ENCODE results near the gene RBM34. TPM values are rescaled to one million over a fixed set of nuclear protein-coding genes. Genes with fewer than 3 reads are reported as not detected.
A peak's percentile ranks its signal among the peaks of the same experiment; 100 is the strongest.
"Not testable (repeated sequence)": the region's sequence is repeated elsewhere in the genome, so short reads cannot be mapped to it uniquely, and the experiment has no call there.

The RBM34 gene
- total RNA-seq, 1 experiment from 2014 or later, result 49.8 TPM

- in situ Hi-C loops (cut with HindIII; ENCODE audit: low sequenced_read_pairs), result no loop called here
- no peak for DNase-seq (ENCODE audit: low spot score)
Measured at GRCh38 chr1:235124665-235125064, 36.4 kb downstream of the RBM34 start.

GRCh38 chr1:235124111-235124510 lies 36.9 kb downstream of the RBM34 start:
- in situ Hi-C loops (cut with HindIII; ENCODE audit: low sequenced_read_pairs), result no loop called here
- DNase-seq (ENCODE audit: low spot score), result no peak

DNA sequence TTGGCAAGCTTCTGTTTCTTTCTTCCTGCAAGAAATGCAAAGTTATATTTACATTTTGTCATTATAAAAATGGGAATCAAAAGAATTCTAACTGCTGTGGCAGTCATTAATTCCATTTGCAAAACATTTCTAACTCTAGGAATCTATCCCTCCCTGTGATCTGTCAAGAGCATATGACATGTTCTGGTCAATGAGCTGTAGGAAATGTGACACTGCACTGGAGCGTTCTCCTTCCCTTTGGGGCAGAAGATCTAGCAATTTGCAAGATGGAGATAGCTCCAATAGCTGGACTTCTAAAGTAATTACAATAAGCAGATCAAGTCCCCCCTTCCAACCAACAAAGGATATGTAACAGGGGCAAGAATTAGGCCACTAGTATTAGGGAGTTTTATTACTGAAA lies 38.7 kb downstream of the RBM34 start:
- DNase-seq (ENCODE audit: low spot score), result no peak
- in situ Hi-C loops (cut with HindIII; ENCODE audit: low sequenced_read_pairs), result no loop called here

DNA sequence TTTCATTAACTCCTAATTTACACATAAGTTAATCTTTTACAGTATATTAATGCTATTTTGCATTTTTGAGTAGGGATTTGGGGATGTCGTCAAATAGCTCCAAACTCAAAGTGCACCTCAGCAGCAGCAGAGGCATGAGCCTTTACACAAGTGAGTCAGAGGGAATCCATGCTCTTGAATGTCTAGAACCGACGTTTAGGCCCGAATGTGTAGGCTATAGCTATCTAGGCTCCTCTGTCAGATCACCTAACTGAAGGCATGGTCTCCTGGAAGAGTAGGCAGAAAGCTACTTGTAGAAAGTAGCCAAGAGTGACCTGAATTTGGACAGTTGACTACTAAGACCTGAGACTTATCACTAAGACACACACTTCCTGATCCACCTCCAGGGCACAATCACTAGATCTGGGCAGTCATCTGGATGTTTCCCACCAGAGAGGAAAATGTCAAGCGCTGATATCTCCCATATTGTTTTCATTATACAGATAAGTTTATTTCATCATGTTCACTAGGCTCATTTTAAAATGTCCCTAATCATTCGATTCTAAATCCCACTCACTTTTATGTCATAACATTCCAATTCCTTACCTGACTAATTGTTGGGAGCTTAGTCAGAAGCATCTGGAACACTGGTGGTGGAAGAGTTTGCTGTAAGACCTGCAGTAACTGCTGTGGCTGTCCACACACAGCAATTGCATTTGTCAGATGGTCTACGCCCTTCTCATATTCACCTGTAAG lies 47.7 kb downstream of the RBM34 start:
- in situ Hi-C loops (cut with HindIII; ENCODE audit: low sequenced_read_pairs), result no loop called here

GRCh38 chr1:235112297-235113182 lies 48.5 kb downstream of the RBM34 start:
- in situ Hi-C loops (cut with HindIII; ENCODE audit: low sequenced_read_pairs), result no loop called here
- DNase-seq (ENCODE audit: low spot score), result no peak

More for the DNA sequence above, 47.7 kb downstream of the RBM34 start:
- no peak for DNase-seq (ENCODE audit: low spot score)

DNA sequence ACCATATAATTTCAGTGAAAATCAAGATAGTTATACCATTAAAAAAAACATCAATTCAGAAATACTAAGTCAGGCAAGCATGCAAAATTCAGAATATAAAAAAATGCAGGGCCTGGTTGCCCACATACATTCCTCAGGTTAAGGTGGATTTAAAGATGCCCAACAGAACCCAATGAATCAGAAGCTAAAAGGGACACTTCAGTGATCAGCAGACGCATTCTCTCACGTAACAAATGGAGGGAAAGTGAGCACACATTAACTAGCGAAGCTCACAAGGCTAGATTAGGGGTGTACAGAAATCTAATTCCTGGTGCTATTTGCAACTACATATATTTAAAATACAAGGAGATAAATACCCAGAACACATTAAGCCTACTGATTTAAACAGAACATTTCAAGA lies 49.9 kb downstream of the RBM34 start:
- in situ Hi-C loops (cut with HindIII; ENCODE audit: low sequenced_read_pairs), result no loop called here
- DNase-seq (ENCODE audit: low spot score), result no peak

DNA sequence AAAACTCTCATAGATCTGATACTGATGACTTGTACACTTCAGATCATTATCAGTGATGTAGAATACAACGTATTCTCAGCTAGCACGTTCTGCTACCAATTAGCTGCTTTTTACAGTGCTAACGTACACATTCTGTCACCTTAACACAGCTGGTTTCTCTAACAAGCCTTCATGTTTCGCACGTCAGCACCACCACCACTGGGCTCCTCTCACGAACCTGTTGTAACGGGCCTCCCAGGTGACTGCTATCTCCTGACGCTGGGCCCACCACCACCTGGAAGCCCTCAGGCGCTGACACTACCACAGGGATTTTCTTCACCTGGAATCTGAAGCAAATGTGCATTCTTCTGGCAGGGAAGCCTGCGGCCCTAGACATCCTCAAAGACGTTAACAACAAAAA lies 52.2 kb downstream of the RBM34 start:
- in situ Hi-C loops (cut with HindIII; ENCODE audit: low sequenced_read_pairs), result no loop called here
- DNase-seq (ENCODE audit: low spot score), result no peak

DNA sequence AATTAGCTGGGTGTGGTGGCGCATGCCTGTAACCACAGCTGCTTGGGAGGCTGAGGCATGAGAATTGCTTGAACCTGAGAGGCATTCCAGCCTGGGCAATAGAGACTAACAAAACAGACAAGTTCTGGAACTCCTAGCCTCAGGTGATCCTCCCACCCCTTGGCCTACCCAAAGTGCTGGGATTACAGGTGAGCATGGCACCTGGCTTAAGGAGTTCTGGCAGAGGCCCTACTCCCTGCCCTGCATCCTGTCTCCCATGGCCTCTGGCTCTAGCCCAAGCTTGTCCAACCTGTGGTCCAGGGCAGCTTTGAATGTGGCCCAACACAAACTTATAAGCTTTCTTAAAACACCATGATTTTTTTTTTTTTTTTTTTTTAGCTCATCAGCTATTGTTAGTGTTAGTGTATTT lies 52.9 kb downstream of the RBM34 start:
- in situ Hi-C loops (cut with HindIII; ENCODE audit: low sequenced_read_pairs), result no loop called here
- DNase-seq (ENCODE audit: low spot score), result no peak

GRCh38 chr1:235107368-235108184 lies 53.5 kb downstream of the RBM34 start:
- in situ Hi-C loops (cut with HindIII; ENCODE audit: low sequenced_read_pairs), result no loop called here
- DNase-seq (ENCODE audit: low spot score), result no peak

- no peak for DNase-seq (ENCODE audit: low spot score)
- in situ Hi-C loops (cut with HindIII; ENCODE audit: low sequenced_read_pairs), result no loop called here
Measured at GRCh38 chr1:235106457-235106856, 54.6 kb downstream of the RBM34 start.

DNA sequence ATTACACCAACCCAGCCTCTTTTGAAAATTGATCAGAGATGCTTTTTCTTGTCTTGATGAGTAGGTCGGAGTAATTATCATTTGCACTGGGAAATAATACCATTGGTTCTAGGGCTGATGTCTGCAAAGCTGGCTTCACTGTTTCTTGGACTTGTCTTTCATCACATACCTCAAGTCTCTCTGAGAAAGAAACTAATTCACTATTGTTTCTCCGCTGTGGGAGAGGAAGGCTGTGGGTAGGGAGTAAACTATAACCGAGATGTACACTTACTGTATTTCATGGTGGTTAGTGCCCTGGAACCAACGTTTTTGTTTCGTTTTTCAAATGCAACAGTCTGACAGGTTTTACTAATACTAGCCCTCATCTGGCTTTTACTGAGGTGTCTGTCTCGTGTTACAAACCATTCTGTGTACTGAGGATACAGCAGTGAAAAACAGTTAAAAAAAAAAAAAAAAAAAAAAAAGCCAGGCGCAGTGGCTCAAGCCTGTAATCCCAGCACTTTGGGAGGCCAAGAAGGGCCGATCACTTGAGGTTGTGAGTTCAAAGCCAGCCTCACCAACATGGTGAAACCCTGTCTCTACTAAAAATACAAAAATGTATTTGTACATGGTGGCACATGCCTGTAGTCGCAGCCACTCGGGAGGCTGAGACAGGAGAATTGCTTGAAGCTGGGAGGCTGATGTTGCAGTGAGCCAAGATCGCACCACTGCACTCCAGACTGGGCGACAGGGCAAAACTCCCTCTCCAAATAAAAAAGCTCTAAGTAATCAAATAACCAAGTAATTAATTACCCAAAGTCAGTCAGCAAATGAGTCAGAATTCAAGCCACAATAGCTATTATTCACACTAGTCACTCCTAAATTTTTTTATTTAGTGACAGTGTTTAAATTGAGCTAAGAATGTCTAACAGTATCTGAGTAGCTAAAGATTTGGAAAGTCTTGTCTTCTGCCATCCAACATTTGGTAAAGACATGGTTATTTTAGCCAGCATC lies 55.7 kb downstream of the RBM34 start:
- in situ Hi-C loops (cut with HindIII; ENCODE audit: low sequenced_read_pairs), result no loop called here
- DNase-seq (ENCODE audit: low spot score), result peak; percentile 25

DNA sequence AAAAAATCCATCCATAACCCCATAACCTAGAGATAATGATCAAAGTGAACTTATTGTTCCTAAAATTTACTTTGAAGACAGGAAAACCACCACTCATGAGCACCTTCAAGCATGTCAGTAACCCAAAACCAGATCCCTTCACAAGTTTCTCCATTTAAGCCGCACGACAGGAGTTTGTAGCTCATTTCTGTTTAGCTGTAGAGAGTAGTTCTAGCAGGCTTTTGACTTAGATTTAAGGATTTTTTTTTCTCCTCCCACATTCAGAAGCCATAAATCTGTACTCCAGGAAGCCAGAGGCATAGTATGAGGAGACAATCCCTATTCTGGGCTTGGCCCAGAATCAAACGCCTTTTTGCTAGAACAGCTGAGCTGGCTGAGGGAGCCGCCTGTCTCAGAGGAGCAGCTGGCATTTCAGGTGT lies 58.0 kb downstream of the RBM34 start:
- no peak for DNase-seq (ENCODE audit: low spot score)
- in situ Hi-C loops (cut with HindIII; ENCODE audit: low sequenced_read_pairs), result no loop called here

DNA sequence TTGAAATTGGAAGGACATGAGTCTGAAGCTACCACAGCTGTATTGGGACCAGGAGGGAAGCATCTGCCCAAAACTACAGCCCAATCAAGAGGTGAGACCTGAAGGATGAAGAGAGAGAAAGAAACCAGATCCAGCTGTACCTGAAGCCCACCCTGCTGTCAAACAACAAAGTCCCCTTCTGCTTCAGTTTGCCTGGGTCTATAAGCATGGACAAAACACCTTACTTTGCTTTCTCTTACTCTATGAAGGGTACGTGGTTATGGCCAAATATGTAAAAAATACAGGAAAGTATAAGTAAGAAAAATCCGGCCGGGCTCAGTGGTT lies 58.8 kb downstream of the RBM34 start:
- in situ Hi-C loops (cut with HindIII; ENCODE audit: low sequenced_read_pairs), result no loop called here
- DNase-seq (ENCODE audit: low spot score), result no peak

DNA sequence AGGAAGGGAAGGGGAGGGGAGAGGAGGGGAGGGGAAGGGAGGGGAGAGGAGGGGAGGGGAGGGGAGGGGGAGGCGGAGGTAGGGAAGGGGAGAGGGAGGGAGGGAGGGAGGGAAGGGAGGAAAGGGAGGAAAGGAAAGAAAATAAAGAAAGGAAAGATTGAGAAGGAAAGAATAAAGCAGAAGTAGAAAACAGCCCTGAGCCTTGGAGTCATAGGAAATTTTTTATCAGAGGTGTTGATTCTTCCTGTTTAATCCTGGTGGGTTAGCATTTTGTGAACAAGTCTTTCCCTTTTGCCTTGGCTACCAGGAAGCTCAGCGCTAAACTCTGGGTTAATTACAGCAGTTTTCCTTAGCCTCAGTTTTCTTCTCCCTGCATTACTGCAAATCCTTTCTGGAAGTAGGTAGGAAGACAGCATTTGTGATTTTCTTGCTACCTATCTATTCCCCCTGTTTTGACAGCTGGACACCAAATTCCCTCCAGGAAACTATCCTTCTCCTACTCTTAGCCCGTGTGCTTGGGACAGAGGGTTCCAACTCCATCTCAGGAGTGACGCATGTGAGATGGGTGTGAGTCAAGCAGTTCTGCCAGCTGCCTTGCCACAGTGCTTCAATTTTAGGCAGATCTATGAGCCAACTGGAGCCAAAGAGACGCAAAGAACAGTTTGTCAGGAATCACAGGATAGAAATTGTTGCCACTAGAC lies 59.3 kb downstream of the RBM34 start:
- in situ Hi-C loops (cut with HindIII; ENCODE audit: low sequenced_read_pairs), result no loop called here
- no peak for DNase-seq (ENCODE audit: low spot score)

DNA sequence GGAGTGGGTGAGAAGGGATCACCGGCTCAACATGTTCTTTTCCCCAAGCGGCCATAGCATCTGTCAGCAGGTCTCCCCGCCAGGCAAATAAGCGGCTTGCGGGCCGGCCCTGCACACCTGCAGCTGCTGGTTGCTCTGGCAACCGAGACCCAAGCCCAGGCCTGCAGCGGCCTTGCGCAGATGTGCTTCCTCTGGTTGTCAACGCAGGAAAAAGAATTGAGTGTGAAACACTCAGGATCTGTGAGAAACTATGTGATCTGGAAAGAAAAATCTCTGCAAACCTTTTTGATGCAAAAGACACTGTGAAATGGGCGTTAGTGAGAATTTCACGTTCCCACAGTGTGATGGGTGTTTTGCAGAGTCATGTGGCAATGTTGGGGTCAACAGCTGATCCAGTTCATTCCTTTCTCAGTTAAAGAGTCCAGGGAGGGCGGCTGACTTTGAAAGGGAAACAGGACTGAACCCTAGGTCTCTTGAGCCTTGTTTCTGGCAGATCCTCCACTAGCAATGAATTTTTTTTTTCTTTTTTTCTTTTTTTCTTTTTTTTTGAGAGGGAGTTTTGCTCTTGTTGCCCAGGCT lies 60.8 kb downstream of the RBM34 start:
- in situ Hi-C loops (cut with HindIII; ENCODE audit: low sequenced_read_pairs), result no loop called here
- no peak for DNase-seq (ENCODE audit: low spot score)

GRCh38 chr1:235098991-235099390 lies 62.1 kb downstream of the RBM34 start:
- DNase-seq (ENCODE audit: low spot score), result no peak
- in situ Hi-C loops (cut with HindIII; ENCODE audit: low sequenced_read_pairs), result loop anchor here (25.0 kb wide), 2 partner anchors 137 to 487 kb away; partner anchors contain the start of gene IRF2BP2

DNA sequence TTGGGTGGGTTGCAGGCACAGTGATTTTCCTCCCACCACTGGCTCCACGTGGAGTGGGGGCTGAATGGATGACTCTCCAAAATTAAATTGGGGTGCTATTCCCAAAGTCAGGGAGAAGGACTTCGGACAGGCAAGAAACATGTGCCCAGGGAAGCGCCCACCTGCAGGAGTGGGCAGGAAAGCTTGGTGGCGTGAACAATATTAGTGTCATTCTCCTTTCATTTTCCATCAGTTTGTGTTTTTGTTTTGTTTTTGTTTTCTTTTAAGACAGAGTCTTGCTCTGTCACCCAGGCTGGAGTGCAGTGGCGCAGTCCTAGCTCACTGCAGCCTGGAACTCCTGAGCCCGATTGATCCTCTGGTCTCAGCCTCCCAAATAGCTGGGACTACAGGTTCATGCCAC lies 62.5 kb downstream of the RBM34 start:
- in situ Hi-C loops (cut with HindIII; ENCODE audit: low sequenced_read_pairs), result loop anchor here (25.0 kb wide), 2 partner anchors 136 to 486 kb away; partner anchors contain the start of gene IRF2BP2
- DNase-seq (ENCODE audit: low spot score), result no peak

DNA sequence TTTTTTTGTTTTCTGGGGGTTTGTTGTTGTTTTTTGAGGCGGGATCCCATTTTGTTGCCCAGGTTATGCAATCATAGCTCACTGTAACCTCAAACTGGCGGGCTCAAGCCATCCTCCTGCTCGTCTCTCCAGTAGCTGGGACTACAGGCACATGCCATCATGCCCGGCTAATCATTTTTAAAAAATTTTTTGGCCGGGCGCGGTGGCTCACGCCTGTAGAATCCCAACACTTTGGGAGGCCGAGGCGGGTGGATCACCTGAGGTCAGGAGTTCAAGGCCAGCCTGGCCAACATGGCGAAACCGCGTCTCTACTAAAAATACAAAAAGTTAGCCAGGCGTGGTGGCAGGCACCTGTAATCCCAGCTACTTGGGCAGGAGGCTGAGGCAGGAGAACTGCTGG lies 63.5 kb downstream of the RBM34 start:
- DNase-seq (ENCODE audit: low spot score), result not testable (repeated sequence)
- in situ Hi-C loops (cut with HindIII; ENCODE audit: low sequenced_read_pairs), result loop anchor here (25.0 kb wide), 2 partner anchors 135 to 485 kb away; partner anchors contain the start of gene IRF2BP2
